ENCODE results near the gene C12orf57.

GRCh38 chr12:6978188-6978587, 34.4 kb downstream of the C12orf57 start:
- TF ChIP-seq CTCF (IDR thresholded peaks at IDR 0.05) (no peak), POLR2A (IDR thresholded peaks at IDR 0.05) (no peak), EP300 (IDR thresholded peaks at IDR 0.05; ENCODE audit: low read depth) (no peak)

Data from transverse colon (tissue), 3 donors.